ENCODE measurements around the gene WBP2. TPM values are rescaled to one million over a fixed set of nuclear protein-coding genes. Genes with fewer than 3 reads are reported as not detected.
A peak's percentile ranks its signal among the peaks of the same experiment; 100 is the strongest.

Gene WBP2
- total RNA-seq, 1 donor from 2014 or later: 72.6 TPM

DNA sequence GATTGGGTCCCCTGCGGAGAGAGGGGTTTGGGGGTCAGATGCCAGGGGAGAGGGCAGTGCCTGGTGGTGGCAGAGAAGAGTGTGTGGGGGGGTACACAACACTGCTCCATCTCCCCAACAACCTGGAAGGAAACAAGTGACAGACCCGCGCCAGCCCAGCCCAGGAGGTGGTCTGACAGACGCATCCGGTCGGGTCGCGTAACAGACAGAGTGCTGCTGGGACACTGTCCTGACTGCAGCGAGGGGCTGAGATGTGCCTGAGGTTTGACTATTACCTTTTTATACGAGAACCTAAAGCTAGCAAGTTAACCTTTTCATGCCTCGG lies 27.1 kb downstream of the WBP2 start:
- Histone ChIP-seq H3K4me1 (ENCODE audit: insufficient read depth, low read length) (peaks cover 18% of the 10 kb centered on the region), H3K9me3 (ENCODE audit: insufficient read depth, low read depth, low read length) (no peaks in the 10 kb centered on the region), H3K4me2 (ENCODE audit: low read length) (peak overlapping the region; percentile 86), H3K9ac (ENCODE audit: low read length) (peak overlapping the region; percentile 51), H3K79me2 (ENCODE audit: insufficient read depth, low read length) (no peaks in the 10 kb centered on the region), H3K4me3 (ENCODE audit: insufficient read depth, low read depth, low read length) (no peak overlapping the region), H4K20me1 (ENCODE audit: insufficient read depth, low read length) (no peaks in the 10 kb centered on the region), H2AFZ (ENCODE audit: low read depth, low read length) (peak overlapping the region; percentile 85), H3K27me3 (ENCODE audit: insufficient read depth, low read length) (no peaks in the 10 kb centered on the region), H3K36me3 (ENCODE audit: insufficient read depth, low read length) (no peaks in the 10 kb centered on the region), H3K27ac (ENCODE audit: low read depth, low read length) (no peak overlapping the region)
- H3K4me1 Mint-ChIP-seq (ENCODE audit: low read depth, unreplicated experiment): peaks cover 7% of the 10 kb centered on the region
- no peaks in the 10 kb centered on the region for H3K9me3 Mint-ChIP-seq (ENCODE audit: unreplicated experiment)
- no peak for DNase-seq (ENCODE audit: low read depth)
- H3K36me3 Mint-ChIP-seq (ENCODE audit: low read depth, unreplicated experiment): peaks cover 3% of the 10 kb centered on the region
- H3K27me3 Mint-ChIP-seq (ENCODE audit: low read depth, unreplicated experiment): no peaks in the 10 kb centered on the region
- TF ChIP-seq, protein P1, sequence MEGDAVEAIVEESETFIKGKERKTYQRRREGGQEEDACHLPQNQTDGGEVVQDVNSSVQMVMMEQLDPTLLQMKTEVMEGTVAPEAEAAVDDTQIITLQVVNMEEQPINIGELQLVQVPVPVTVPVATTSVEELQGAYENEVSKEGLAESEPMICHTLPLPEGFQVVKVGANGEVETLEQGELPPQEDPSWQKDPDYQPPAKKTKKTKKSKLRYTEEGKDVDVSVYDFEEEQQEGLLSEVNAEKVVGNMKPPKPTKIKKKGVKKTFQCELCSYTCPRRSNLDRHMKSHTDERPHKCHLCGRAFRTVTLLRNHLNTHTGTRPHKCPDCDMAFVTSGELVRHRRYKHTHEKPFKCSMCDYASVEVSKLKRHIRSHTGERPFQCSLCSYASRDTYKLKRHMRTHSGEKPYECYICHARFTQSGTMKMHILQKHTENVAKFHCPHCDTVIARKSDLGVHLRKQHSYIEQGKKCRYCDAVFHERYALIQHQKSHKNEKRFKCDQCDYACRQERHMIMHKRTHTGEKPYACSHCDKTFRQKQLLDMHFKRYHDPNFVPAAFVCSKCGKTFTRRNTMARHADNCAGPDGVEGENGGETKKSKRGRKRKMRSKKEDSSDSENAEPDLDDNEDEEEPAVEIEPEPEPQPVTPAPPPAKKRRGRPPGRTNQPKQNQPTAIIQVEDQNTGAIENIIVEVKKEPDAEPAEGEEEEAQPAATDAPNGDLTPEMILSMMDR (IDR thresholded peaks at IDR 0.05; ENCODE audit: insufficient read depth, low read depth, low read length): no peak
- TF ChIP-seq EZH2 (IDR thresholded peaks at IDR 0.05; ENCODE audit: insufficient read depth, low read length): no peak
- no peak overlapping the region for H3K27ac Mint-ChIP-seq (ENCODE audit: unreplicated experiment)
- H3K4me3 Mint-ChIP-seq (ENCODE audit: unreplicated experiment): no peak overlapping the region
- FAIRE-seq: no peak

DNA sequence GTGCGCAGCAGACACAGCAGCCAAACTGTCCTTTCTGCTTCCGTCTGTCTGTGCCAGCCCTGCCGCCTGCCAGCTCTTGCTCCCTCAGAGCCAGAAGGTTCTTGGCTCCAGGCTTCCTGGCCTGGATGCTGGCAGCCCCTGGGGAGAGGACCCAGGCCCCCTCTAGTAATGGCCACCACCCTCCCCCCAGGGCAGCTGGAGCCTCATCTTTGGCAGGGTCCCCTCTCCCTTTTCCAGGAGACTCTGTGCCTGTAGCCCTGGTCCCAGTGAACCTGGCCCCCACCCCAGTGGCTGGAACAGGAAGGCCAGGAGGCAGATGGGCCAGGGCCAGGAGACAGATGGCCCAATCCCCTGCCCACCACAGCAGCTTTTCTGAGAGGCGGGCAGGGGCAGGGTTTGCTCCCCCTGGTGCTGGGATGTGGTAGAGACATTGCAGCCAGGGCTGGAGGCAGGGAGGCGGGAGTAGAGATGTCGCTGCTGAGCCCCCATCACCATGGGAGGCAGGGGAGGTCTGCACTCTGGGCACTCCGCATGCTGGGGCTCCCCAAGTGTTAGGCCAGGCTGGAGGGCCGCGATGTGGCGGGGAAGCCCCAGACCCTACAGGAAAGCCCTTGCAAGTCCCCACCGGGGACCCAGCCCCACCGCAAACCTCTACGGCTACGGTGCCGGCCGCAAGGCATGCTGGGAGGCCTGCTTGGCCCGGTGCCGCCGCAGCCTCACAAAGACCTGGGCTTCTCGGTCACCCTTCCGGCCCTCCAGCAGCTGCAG lies 27.6 kb downstream of the WBP2 start:
- peaks cover 5% of the 10 kb centered on the region for H3K4me1 Mint-ChIP-seq (ENCODE audit: low read depth, unreplicated experiment)
- H4K20me1 ChIP-seq (ENCODE audit: insufficient read depth, low read length): no peaks in the 10 kb centered on the region
- peak overlapping the region; percentile 43 for H3K4me3 ChIP-seq (ENCODE audit: insufficient read depth, low read depth, low read length)
- no peaks in the 10 kb centered on the region for H3K9me3 ChIP-seq (ENCODE audit: insufficient read depth, low read depth, low read length)
- FAIRE-seq: no peak
- no peak overlapping the region for H3K4me3 Mint-ChIP-seq (ENCODE audit: unreplicated experiment)
- peak; percentile 29 for DNase-seq (ENCODE audit: low read depth)
- H3K79me2 ChIP-seq (ENCODE audit: insufficient read depth, low read length): no peaks in the 10 kb centered on the region
- H3K36me3 ChIP-seq (ENCODE audit: insufficient read depth, low read length): no peaks in the 10 kb centered on the region
- no peaks in the 10 kb centered on the region for H3K27me3 ChIP-seq (ENCODE audit: insufficient read depth, low read length)
- H3K27me3 Mint-ChIP-seq (ENCODE audit: low read depth, unreplicated experiment): no peaks in the 10 kb centered on the region
- H3K4me1 ChIP-seq (ENCODE audit: insufficient read depth, low read length): peaks cover 17% of the 10 kb centered on the region
- no peak overlapping the region for H3K27ac ChIP-seq (ENCODE audit: low read depth, low read length)
- no peak overlapping the region for H3K27ac Mint-ChIP-seq (ENCODE audit: unreplicated experiment)
- peak overlapping the region; percentile 51 for H3K9ac ChIP-seq (ENCODE audit: low read length)
- no peaks in the 10 kb centered on the region for H3K9me3 Mint-ChIP-seq (ENCODE audit: unreplicated experiment)
- H2AFZ ChIP-seq (ENCODE audit: low read depth, low read length): peak overlapping the region; percentile 85
- H3K36me3 Mint-ChIP-seq (ENCODE audit: low read depth, unreplicated experiment): peaks cover 3% of the 10 kb centered on the region
- H3K4me2 ChIP-seq (ENCODE audit: low read length): peak overlapping the region; percentile 86
- TF ChIP-seq EZH2 (IDR thresholded peaks at IDR 0.05; ENCODE audit: insufficient read depth, low read length): no peak
- TF ChIP-seq, protein P1 (IDR thresholded peaks at IDR 0.05; ENCODE audit: insufficient read depth, low read depth, low read length): peak; percentile 52
